GM18951 (cell line): ENCODE results near the gene CFAP300.

Source experiments
- POLR2A ChIP-seq: IDR thresholded peaks from 4 replicates; pipeline ENCODE4 v1.6.1; 2011; ENCODE audit warnings: mild to moderate bottlenecking; ENCODE audit not compliant: insufficient read length, insufficient read depth; ENCODE audit errors: extremely low read depth
- in situ Hi-C: fragments of 300-500 bp; cut with MboI; formaldehyde crosslinking; loops from one replicate; pipeline ENCODE4 v1.12.0; 2022; ENCODE audit warnings: low sequenced_read_pairs, mixed read lengths, inconsistent platforms; ENCODE audit not compliant: unreplicated experiment

CFAP300 gene

DNA sequence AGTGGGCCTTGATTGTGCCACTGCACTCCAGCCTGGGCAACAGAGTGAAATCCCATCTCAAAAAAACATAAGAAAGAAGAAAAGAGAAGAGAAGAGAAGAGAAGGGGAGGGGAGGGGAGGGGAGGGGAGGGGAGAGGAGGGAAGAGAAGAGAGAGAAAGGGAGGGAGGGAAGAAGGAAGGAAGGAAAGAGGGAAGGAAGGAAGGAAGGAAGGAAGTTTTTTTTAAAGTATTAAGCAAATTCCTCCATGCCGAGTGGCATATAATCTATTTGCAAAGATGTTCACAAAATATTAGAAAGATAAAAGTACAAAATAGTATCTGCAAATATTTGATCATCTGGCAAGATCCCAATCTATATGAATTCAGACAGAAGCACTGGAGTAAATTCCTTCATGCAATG, 10.5 kb upstream of the CFAP300 start:
- TF ChIP-seq POLR2A, result no peak
- in situ Hi-C loops, result no loop called here

DNA sequence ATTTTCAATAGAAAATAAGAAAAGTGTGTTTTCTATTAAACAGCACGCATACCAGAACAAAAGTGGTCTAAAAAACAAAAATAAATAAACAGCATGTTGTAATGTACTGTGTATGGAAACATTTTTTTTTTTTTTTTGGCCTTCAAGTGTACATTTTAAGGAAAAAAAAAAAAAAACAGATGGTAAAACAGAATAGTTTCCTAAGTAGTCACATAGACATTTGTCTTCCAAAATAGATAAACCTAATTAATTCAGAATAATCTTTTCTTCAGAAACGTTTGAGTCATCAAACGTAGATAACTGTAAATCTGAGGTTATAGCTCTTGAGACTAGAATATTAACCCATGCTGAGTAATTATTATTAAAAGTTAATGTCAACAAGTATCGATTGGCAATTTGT, 396 bp upstream of the CFAP300 start:
- no peak for TF ChIP-seq POLR2A
- in situ Hi-C loops, result no loop called here

DNA sequence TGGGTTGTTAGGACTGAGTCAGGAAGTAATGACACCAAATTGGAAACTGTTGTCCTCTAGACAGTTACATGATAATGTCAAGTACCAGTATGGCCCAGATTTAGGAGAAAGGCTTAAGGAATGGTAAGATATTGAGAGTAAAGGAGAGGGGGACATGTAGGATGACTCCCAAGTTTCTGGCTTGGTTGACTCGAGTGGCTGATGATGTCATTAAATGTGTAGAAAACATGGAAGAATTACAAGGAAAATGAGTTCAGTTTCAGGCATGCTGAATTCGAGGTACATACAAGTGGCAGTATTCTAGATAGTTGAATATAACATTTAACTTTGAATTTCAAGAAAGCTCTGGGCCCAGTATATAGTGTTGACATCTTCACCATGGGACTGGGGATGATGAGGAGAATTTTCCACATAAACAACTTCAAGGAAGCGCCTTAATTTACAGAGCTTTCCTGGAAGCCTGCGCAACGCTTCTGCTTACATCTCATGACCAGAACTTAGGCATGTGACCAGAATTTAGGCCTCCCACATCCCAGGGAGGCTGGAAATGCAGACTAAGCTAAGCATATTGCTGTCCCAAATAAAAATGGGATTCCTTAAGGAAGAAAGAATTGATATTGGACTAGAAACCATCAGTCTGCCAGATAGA, 3.8 kb downstream of the CFAP300 start:
- no peak for TF ChIP-seq POLR2A
- in situ Hi-C loops, result no loop called here

DNA sequence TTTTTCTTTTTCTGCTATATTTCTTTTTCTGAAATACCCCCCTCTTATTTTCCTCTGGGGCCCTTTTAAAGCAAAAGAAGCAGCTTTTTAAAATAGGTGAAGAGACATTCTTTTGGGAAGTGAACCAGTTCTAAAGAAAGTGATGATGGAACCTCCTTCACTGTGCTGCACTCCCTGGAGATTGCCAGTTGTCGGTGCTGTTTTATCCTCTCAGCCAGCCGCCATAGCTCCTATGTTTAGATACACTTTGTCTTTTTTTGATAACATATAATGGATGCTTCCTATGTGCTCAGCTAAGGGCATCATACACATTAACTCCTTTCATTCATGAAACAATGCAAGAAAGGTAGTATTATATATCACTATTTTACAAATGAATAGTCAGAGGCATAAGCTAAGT, 14.0 kb downstream of the CFAP300 start:
- in situ Hi-C loops, result no loop called here
- no peak for TF ChIP-seq POLR2A

DNA sequence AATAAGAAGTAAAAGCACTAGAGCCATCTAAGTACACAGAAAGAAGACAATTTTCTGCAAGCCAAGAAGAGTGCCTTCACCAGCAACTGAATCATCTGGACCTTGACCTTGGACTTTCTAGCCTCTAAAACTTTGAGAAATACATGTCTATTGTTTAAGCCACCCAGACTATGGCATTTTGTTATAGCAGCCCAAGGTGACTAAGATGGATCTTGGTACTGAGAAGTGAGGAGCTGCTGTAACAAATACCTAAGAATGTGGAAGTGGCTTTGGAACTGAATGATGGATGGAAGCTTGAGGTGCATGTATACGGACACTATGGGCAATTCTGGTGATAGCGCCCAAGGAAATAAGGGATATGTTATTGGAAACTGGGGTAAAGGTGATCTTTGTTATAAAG, 14.9 kb downstream of the CFAP300 start:
- no peak for TF ChIP-seq POLR2A
- in situ Hi-C loops, result no loop called here

DNA sequence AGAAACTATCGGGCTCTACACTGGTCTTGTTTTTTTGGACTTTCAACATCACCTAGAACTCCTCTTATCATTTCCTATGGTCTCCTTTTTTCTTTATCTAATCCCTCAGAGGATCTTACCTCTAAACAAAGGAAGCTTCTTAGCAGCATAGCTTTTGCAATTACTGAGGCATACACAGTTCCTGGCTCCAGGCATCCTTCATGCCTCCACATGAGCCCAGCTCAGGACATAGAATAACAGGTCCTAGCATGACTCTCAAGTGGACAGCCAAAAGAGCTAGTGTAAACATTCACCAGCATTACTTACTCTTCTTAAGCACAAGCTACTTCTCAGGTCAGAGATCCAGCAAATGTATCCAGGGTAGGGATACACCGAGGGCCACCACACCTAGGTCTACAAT, 17.1 kb downstream of the CFAP300 start:
- in situ Hi-C loops, result no loop called here
- TF ChIP-seq POLR2A, result no peak

DNA sequence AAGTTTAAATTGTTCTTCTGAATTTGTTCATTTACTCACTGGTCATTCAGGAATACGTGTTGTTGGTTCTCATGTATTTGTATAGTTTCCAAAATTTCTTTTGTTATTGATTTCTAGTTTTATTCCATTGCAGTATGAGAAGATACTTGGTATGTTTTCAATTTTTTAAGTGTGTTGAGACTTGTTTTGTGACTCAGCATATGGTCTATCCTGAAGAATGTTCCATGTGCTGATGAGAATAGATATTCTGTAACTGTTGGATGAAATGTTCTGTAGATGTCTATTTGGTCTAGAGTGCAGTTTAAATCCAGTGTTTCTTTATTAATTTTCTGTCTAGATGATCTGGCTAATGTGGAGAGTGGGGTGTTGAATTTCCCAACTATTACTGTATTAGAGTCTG, 23.5 kb downstream of the CFAP300 start:
- no peak for TF ChIP-seq POLR2A
- in situ Hi-C loops, result no loop called here

DNA sequence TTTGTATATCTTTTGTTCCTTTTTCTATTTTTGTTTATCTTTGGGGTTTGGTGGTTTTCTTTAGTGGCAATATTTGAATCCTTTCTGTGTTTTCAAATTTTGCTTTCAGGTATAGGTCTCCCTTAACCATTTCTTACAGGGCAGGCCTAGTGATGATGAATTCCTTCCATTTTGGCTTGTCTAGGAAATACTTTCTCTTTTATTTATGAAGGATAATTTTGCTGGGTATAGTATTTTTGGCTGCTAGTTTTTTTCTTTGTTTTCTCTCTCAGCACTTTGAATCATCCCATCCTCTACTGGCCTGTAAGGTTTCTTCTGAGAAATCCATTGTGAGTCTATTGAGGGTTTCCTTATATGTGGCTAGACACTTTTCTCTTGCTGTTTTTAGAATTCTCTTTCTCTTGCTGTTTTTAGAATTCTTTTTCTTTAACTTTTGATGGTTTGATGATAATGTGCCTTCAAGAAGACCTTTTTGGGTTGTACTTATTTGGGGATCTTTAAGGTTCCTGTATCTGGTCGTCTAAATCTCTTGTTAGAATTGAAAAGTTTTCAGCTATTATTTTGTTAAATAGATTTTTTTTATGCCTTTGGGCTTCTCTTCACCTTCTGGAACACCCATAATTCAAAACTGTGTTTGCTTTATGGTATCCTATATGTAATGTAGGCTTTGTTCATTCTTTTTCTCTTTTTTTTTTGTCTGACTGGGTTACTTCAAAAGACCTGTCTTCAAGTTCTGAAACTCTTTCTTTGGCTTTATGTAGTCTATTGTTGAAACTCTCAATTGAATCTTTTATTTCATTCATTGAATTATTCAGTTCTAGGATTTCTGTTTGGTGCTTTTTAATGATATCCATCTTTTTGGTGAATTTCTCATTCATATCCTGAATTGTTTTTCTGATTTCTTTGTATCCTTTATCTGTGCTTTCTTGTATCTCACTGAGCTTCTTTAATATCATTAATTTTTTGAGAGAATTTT, 24.5 kb downstream of the CFAP300 start:
- no peak for TF ChIP-seq POLR2A
- in situ Hi-C loops, result no loop called here

DNA sequence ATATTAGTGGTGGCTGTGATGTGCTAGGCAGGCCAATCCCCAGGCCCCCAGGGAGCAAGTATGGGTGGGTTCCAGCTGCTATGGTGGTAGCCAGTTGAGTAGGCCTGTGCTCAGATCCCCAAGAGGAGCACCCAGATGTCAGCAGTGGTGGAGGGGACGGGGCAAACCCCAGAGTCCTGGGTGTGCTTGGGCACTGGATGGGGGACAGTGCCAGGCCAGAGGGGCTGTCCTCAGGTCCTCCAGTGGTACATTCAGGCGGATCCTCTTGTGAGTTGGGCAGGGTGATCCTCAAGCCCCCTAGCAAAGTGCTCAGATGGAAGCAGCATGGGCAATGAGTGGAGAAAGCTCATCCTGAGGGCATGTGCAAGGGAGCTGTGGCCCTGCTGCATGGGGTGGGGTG, 26.0 kb downstream of the CFAP300 start:
- in situ Hi-C loops, result no loop called here
- TF ChIP-seq POLR2A, result no peak

DNA sequence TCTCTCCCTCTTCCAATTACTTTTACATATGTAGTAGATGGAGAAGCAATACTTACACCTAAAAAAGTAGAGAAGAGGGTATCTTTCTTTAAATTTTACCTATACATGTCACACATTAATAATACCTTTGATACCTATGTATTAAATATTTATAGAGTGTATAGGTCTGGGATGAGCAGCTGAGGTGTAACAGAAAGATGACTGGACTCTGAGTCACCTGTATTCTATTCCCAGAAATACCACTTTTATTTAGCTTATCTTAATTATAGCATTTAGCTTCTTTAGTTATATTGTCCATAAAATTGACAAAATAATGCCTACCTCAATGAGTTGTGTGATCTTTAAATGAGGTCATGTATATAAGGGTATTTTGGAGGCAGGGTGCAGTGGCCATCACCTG, 32.4 kb downstream of the CFAP300 start:
- no peak for TF ChIP-seq POLR2A
- in situ Hi-C loops, result no loop called here

DNA sequence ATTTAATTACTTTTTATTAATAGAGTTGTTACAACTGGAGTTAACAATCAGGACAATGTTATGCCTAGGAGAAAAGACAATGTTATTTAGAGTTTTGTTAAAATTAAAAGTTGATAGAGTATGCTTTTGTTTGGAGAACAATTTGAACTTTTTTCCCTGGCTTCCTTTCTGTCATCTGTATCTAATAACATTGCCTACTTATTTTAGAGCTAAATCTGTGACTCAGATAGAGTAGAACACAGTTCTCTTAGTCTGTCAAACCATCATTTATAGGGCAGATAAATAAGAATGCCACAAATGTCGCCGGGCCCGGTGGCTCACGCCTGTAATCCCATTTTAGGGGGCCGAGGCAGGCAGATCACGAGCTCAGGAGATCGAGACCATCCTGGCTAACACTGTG, 34.1 kb downstream of the CFAP300 start:
- in situ Hi-C loops, result no loop called here
- TF ChIP-seq POLR2A, result no peak

DNA sequence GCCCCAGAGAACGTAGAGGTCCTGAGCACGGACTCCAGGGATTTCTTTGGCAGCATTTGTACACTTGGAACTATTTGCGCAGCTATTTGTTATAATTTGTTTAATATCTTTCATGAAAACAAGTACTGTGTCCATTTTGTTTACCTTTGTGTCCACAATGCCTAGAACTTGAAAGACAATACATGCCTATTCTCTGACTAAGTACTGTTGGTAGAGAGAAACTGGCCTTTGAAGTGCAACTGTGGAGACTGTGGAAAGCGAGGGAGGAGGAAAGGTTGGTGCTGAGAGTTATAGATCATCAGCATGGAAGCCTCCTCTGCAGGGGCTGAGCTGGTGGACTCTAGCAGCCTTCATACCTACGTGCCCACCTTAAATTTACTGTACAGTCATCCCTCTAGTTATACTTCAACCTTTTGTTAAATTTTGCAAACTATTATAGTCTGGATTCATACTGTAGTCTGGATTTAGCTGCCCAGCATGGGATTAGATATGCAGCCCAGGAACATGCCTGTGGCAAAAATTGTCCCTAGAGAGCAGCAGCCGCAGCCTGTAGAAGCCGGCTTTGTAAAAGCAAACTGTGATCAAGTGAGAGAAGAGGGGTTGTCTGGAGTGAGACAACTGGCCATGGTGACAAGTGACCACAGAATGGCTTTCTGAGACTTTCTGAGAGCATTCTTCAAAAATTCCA, 38.8 kb downstream of the CFAP300 start:
- in situ Hi-C loops, result no loop called here
- no peak for TF ChIP-seq POLR2A

DNA sequence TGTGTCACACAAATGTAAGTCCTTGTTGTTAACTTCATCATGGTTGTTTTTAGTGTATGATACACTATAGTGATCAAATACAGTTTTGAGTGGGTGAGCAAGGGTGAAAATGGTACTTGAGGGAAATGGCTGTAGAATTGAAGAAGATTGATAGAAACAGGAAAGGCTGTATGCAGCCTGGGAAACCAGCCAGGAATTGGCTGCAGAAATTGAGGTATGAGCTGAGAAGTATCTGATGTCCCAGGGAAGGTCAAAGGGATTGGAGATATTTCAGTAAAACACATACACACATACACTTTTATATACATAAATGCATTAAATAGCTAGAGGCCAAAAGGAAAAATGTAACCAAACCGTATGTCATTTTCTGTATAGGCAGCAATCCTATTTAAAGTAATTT, 49.9 kb downstream of the CFAP300 start:
- in situ Hi-C loops, result no loop called here
- no peak for TF ChIP-seq POLR2A

DNA sequence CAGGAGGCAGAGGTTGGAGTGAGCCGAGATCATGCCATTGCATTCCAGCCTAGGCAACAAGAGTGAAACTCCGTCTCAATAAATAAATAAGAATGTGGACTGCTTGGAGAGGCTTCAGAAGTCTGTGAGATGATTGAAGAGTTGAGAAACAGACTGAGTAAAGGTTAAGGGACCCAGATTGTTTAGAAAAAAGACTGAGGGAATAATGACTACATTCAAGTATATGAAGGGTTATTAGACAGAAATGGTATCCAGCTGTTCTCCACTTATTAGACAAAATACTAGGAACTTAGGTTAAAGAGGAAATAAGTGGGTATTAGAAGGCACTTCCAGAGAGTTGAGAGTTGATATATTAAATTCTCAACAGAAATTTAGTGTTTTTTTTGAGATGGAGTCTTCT, 52.5 kb downstream of the CFAP300 start:
- in situ Hi-C loops, result no loop called here
- no peak for TF ChIP-seq POLR2A
